GM19468 (cell line): Measurements from ENCODE around the gene CXCR4.
"Not testable (repeated sequence)": the region's sequence is repeated elsewhere in the genome, so short reads cannot be mapped to it uniquely, and the experiment has no call there.

Experiments
- ATAC-seq: cut with Tn5 transposase; IDR thresholded peaks from one replicate; pipeline ENCODE4 v1.9.1; 2021; ENCODE audit warnings: mild to moderate bottlenecking, moderate library complexity, moderate number of reproducible peaks; ENCODE audit not compliant: unreplicated experiment; ENCODE audit errors: extremely low read depth

The CXCR4 gene

DNA sequence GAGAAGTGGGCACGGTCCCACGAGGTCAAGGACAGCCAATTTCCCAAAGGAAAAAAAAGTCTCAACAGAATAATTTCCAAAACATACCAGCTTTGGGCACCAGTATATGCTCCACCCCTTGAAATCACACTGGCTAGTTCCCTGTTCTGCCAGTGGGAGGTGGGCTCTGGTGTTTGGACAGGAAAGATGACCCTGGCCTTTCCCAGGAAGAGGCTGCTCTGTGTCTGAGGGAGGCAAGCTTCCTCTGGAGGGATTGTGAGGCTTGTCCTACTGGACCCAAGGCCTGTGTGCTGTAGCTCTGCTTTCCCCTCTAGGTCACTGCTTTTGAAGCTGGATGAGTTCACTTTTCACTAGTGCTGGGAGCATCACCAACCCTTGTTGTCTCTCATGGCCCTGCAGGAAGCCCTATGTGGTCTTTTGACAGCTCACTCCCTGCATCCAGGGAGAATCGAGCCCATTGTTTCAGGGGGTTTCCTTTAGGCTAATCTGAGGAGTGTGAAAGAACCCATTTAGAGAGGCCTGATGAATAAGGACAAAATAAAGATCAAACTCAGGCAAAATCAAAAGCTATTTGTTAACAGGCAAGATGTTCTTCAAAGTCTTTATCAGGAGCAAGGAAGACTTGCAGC lies 36.3 kb downstream of the CXCR4 start:
- no peak for ATAC-seq

DNA sequence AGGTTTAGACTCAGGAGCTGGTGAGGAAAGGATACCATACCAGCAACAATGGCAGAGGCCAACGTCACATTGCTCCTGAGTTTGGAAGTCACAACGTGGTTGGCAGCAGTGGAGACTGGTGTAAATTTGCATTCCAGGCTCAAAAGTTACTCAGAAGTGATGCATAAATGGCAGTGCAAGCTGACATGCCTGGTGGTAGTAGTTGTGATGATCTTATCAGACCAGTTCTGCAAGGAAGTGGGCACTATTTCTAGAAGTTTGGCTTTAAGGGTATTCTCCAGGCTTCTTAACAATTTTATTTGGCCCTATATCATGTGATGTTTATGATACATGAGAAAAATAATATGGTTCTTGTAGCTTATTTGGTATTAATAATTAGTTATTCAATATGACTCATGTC lies 37.8 kb downstream of the CXCR4 start:
- no peak for ATAC-seq

- no peak for ATAC-seq
These were observed 40.8 kb downstream of the CXCR4 start for GRCh38 chr2:136077107-136077506.

- no peak for ATAC-seq
These were observed 42.5 kb downstream of the CXCR4 start for GRCh38 chr2:136075476-136075875.

DNA sequence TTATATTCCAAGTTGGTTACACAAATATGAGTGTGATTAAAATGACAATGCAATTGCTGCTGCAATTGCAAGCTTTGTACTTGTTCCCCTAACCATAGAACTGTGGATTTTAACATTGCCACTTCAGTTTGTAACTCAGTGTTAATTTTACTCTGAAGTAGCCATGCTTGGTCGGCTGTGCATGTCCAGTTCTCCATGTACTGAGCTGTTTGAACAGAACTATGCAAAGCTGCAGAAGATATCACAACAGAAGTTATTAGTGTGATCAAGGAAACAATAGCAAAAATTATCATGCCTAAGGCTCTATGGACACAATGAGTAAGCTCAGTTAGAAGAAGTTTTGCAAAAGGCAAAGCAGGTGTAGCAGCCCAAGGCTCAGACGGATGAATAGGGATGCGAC lies 45.3 kb downstream of the CXCR4 start:
- ATAC-seq, result no peak

DNA sequence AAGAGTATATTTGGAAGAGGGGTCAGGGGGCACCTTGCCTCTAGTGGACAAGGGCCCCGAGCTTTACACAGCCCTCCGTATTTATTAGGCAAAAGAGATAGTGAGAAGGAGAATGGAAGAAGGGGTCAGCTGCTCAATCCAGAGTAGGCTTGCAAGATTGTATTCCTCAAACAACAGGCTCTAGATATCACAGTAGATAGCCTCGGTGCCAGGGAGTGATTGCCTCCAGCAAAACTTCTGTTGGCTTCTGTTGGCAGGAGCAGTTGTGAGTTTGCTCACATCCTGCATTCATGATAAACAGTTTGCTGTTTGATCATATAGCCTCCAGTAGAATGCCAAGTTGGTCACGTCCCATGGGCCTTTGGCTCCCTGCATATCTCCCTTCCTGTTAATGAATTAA lies 46.1 kb downstream of the CXCR4 start:
- not testable (repeated sequence) for ATAC-seq

- peak; percentile 36 for ATAC-seq
These were observed 47.0 kb downstream of the CXCR4 start for GRCh38 chr2:136070913-136071312.

DNA sequence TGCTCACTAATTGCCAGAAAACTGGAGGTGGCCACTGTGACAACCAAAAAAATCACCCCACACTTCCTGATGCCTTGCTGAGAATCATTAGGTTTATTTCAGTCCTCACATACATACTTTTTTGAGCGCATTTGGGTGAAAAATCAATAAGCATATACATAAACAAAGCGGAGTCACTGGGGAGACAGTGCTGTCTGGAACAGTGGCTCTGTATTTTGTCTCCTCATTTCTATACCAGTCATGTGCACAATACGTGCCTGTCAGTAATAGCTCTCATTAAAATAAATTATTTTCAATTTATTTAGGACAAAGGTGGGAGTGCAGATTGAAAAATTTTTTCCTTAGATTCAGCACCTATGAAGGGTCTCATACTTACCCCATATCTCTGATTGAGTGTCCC lies 48.2 kb downstream of the CXCR4 start:
- no peak for ATAC-seq

- no peak for ATAC-seq
These were observed 49.2 kb downstream of the CXCR4 start for GRCh38 chr2:136068581-136069227.

GRCh38 chr2:136067897-136068580 lies 49.9 kb downstream of the CXCR4 start:
- no peak for ATAC-seq

DNA sequence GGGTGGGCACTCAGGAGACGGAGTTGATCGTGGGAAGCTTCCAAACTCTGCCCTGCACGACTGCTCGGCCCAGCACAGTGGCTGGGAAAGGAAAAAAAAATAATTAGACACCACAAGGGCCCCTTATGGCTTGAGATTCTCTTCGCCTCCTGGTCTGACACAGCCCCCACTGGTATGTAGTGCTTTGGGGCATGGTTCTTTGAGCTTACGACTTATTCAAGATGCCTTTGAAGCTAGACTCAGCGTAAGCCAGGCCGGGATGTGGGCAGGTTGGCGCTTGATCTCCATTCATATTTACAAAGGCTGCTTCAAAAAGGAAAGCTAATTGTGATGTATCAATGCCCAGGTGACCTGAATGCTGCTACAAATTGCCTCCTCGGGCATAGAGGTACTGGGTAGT lies 50.5 kb downstream of the CXCR4 start:
- ATAC-seq, result no peak

DNA sequence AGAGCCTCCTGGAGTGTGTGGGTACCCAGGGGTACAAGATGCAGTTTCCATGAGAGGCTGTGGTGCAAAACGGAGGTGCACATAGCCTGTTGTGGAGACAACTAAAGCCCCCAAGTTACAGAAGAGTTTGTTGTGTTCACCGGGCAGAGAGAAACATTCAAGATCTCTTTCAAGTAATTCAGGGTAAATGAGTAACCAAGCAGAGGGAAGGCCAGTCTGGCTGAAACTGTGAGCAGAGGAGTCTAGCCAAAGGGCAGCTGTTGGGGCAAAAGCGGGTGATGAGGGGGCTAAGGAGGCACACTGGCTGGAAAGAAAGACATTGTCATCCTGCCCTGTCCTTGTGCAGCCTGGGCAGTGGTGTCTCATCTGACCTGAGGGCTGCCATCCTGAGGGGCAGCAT lies 52.0 kb downstream of the CXCR4 start:
- ATAC-seq, result peak; percentile 44

DNA sequence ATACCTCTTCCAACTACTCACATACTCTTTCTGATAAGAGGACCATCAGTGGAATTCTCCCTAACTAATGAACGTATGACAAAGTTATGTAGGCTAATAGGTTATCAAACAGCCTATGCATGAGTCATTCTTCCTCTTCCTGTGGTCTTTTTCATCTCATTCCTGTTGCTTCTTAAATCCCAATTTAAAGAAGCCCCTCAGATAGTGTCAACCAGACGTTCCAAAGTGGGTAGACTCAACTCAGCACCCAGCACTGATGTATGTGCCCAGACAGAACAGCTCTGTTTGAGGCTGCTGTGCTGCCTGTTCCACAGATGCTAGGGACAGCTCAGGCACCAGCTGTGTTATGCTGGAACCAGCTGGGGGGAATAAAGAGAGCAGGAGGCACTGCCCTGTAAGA lies 52.6 kb downstream of the CXCR4 start:
- no peak for ATAC-seq
